Fibroblast of peridontal ligament (primary cell): ENCODE measurements around the gene RILPL1.
A peak's percentile ranks its signal among the peaks of the same experiment; 100 is the strongest.
"Not testable (repeated sequence)": the region's sequence is repeated elsewhere in the genome, so short reads cannot be mapped to it uniquely, and the experiment has no call there.

ENCODE experiments used
- DNase-seq: peaks from one replicate; pipeline ENCODE4 v3.0.0-alpha.2; 2010; ENCODE audit errors: extremely low read depth

Gene RILPL1

GRCh38 chr12:123468786-123469185, 64.7 kb downstream of the RILPL1 start:
- DNase-seq: no peak

DNA sequence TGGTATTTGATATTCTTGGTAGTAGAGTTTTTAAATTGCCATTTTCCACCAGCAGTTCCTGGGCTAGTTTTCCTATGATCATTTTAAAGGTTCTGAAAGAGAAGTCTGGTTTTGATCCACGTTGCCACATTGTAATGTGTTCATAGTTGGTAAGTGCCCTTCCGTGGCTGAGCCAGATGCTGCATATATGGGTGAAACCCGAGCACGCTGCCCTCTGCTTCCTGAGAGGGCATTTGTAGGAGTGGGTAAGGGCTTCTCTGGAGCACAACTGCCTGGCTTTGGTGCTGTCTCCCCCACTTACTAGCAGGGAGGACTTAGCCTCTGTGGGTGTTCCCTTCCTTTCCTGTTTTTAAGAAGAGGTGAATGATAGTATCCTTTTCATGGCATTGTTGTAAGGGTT, 68.4 kb downstream of the RILPL1 start:
- DNase-seq: no peak

DNA sequence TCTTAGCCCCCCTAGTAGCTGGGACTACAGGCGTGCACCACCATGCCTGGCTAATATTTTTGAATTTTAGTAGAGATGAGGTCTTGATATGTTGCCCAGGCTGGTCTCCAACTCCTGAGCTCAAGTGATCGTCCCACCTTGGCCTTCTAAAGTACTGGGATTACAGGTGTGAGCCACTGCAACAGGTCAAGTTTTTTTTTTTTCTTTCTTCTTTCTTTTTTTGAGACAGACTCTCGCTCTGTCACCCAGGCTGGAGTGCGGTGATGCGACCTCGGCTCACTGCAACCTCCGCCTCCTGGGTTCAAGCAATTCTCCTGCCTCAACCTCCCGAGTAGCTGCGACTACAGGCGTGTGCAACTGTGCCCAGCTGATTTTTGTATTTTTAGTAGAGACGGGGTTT, 70.3 kb downstream of the RILPL1 start:
- DNase-seq: not testable (repeated sequence)

GRCh38 chr12:123457980-123458779, 75.3 kb downstream of the RILPL1 start, which contains the start of gene SNRNP35:
SNRNP35 (plus strand) TSS chr12:123458139; CDS start chr12:123465541, 7,402 bp downstream.
- peak; percentile 88 for DNase-seq

GRCh38 chr12:123453165-123453564, 80.4 kb downstream of the RILPL1 start:
- DNase-seq: no peak

GRCh38 chr12:123452276-123452550, 81.3 kb downstream of the RILPL1 start:
- DNase-seq: not testable (repeated sequence)

- no peak for DNase-seq
These were observed 82.9 kb downstream of the RILPL1 start for GRCh38 chr12:123450636-123451035.

GRCh38 chr12:123449856-123450255, 83.7 kb downstream of the RILPL1 start:
- DNase-seq: no peak

- no peak for DNase-seq
These were observed 84.2 kb downstream of the RILPL1 start for GRCh38 chr12:123449249-123449733.

DNA sequence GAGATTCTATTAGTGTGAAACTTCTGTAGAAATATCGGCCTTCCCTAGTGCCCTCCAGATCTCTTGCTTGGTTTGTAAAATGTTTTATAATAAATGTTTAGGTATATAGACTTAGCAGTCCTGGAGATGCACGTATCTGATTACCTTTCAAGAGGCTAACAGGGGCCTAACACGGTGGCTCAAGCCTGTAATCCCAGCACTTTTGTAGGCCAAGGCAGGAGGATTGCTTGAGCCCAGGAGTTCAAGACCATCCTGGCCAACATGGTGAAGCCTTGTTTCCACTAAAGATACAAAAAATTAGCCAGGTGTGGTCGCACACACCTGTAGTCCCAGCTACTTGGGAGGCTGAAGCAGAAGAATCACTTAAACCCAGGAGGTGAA, 87.2 kb downstream of the RILPL1 start:
- DNase-seq: no peak

DNA sequence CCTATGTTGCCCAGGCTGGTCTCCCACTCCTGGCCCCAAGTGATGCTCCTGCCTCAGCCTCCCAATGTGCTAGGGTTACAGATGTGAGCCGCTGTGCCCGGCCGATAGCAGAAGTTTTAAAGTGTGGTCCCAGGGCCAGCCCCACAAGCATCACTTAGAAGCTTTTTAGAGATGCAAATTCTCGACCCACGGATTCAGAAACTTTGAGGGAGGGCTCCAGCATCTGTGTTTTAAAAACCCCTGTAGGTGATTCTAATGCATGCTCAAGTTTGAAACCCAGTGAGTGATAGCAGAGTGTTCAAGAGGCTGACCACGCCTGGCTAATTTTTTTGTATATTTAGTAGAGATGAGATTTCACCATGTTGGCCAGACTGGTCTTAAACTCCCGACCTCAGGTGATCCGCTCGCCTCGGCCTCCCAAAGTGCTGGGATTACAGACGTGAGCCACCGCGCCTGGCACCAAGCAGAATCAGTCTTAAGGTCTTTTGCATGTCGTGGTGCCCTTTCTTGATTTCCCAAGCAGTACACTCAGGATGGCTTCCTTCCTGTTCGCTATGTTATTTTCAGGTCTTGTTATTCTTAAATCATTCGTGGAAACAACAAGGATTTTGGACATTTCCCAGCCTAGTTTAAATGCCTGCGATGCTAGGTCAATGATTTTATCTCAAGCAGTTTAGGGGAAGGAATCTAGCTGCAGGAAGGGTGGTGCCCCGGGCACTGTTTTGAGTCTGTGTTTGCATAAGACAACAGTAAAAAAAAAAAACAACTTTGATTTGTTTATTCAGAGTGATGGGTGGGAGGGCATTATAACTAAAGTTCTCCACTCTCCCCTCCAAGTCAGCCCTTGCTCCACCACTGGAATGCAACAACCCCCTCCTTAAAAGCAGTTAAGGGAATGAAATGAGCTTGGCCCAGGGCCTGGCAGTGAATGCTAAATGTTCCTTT, 87.9 kb downstream of the RILPL1 start:
- peak; percentile 79 for DNase-seq

- peak; percentile 92 for DNase-seq
These were observed 89.2 kb downstream of the RILPL1 start for GRCh38 chr12:123444092-123445026.

DNA sequence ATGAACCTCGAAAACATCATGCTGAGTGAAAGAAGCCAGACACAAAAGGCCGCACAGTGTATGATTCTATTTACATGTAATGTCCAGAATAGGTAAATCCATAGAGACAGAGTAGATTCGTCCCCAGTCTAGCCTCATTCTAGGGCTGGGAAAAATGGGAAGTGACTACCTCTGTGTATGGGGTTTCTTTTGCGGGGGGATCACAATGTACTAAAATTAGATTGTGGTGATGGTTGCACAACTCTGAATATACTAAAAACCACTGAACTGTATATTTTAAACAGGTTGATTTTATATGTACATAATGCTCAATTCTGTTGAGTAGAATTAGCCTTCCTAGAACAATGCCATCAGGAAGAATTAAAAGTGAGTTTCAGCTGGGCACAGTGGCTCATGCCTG, 90.7 kb downstream of the RILPL1 start:
- DNase-seq: no peak

- DNase-seq: no peak
These were observed 91.9 kb downstream of the RILPL1 start for GRCh38 chr12:123441523-123442164.

DNA sequence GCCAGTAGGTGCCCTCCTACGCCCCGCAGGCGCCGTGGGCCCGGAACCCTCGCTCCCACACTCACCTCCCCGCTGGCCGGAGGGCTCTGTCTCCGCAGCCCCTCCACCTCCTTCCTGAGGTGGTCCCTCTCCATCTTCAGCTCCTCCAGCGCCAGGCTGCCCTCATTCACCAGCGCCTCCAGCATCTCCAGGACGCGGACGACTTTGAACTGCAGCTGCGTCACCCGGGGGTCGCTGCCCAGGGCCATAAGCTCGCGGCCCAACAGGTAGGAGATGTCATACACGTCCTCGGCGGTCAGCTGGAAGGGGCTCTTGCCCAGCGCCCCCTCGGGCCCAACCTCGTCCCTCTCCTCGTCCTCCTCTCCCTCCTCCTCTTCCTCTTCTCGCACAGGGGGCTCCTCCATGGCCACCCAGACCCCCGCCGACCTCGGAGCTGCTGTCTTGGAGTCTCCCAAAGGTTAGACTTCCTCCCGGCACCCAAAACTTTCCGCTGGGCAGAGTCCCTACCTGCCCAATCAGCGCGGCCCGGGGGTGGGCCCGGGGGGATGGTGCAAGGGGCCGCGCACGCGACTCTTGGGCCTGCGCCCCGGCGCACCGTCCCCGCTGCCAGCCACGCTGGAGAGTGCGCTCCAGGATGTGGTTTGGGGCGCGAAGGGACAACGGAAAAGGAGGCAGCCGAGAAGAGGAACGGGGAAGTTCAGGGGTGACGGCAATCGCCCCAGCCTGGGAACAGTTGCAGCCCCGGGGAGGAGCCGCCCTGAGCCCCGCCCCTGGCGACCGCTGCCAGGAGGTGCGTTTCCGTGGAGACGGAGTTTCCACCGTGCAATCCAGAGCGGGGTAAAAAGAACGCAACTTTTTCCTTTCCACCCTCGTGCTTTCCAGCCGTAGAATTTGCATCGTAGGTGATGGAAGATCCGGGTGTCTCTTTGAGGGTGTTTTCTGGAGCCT, 97.2 kb downstream of the RILPL1 start, which contains the start of gene RILPL2:
RILPL2 (minus strand) TSS at position 668 of the 948 bp plus-strand sequence; CDS start at position 404, 264 bp downstream.
- DNase-seq: peak; percentile 80

GRCh38 chr12:123435636-123436016, 97.9 kb downstream of the RILPL1 start:
- DNase-seq: no peak

DNA sequence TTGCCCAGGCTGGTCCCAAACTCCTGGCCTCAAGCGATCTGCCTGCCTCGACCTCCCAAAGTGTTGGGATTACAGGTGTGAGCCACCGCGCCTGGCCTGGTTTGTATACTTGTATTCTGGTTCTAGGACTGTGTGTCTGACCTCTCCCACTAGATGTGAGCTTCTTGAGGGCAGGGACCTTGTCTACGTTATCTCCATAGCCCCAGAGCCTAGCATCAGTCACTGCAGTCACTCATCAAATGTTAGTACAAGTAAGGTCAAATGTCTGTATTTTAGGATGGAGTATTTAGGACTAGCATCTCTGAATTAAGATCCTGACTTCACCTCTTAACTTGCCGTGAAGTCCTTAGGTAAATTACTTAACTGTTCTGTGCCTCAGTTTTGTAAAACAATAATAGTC, 99.9 kb downstream of the RILPL1 start:
- no peak for DNase-seq

GRCh38 chr12:123431951-123432817, 101.3 kb downstream of the RILPL1 start:
- DNase-seq: peak; percentile 64

DNA sequence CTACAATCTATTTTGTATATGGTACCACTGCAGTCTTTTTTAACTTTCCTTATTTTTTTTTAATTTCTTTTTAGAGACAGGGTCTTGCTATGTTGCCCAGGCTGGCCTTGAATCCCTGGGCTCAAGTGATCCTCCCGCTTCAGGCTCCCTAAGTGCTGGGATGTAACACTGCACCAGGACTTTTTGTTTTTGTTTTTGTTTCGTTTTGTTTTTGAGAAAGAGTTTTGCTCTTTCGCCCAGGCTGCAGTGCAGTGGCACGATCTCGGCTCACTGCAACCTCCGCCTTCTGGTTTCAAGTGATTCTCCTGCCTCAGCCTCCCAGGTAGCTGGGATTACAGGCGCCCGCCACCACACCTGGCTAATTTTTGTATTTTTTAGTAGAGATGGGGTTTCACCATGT, 104.4 kb downstream of the RILPL1 start:
- DNase-seq: not testable (repeated sequence)
